ENCODE measurements around the gene CUL2.
"Not testable (repeated sequence)": the region's sequence is repeated elsewhere in the genome, so short reads cannot be mapped to it uniquely, and the experiment has no call there.

CUL2 gene

GRCh38 chr10:34974364-34975065 is 115.6 kb downstream of the CUL2 start:
- DNase-seq = not testable (repeated sequence)

GRCh38 chr10:34973757-34974156 is 116.4 kb downstream of the CUL2 start:
- DNase-seq = not testable (repeated sequence)

- not testable (repeated sequence) for DNase-seq
Measured at GRCh38 chr10:34973121-34973520, 117.0 kb downstream of the CUL2 start.

GRCh38 chr10:34972591-34972990 is 117.5 kb downstream of the CUL2 start:
- not testable (repeated sequence) for DNase-seq

- DNase-seq = not testable (repeated sequence)
Measured at GRCh38 chr10:34971606-34972334, 118.4 kb downstream of the CUL2 start.

- DNase-seq = no peak
Measured at GRCh38 chr10:34969171-34969570, 121.0 kb downstream of the CUL2 start.

- no peak for DNase-seq
Measured at GRCh38 chr10:34967335-34967880, 122.7 kb downstream of the CUL2 start.

GRCh38 chr10:34966451-34966850 is 123.7 kb downstream of the CUL2 start:
- no peak for DNase-seq

- DNase-seq = no peak
Measured at GRCh38 chr10:34966040-34966439, 124.1 kb downstream of the CUL2 start.

GRCh38 chr10:34964166-34964800 is 125.9 kb downstream of the CUL2 start:
- no peak for DNase-seq

GRCh38 chr10:34962866-34963265 is 127.3 kb downstream of the CUL2 start:
- no peak for DNase-seq

GRCh38 chr10:34960983-34961382 is 129.2 kb downstream of the CUL2 start:
- DNase-seq = no peak

GRCh38 chr10:34959786-34960185 is 130.4 kb downstream of the CUL2 start:
- DNase-seq = no peak

- peak; percentile 74 for DNase-seq
Measured at GRCh38 chr10:34959321-34959720, 130.8 kb downstream of the CUL2 start.
